CD4-positive, CD25-positive, alpha-beta regulatory T cell (primary cell): ENCODE measurements around the gene ZNF217. TPM values are rescaled to one million over a fixed set of nuclear protein-coding genes. Genes with fewer than 3 reads are reported as not detected.
A peak's percentile ranks its signal among the peaks of the same experiment; 100 is the strongest.
"Not testable (repeated sequence)": the region's sequence is repeated elsewhere in the genome, so short reads cannot be mapped to it uniquely, and the experiment has no call there.

Experiments used
- ATAC-seq, 2 donors: fragments of 150-1000 bp; cut with Tn5 transposase; one replicate each; pipeline ENCODE4 v1.10.0; 2021; ENCODE audit warnings: low read depth in 2 of 2, moderate number of reproducible peaks in 2 of 2, moderate library complexity in 1 of 2
- DNase-seq, 3 donors: peaks; one replicate each; pipeline versions ENCODE4 v3.0.0 to v3.0.0-alpha.2; 2012 to 2022; ENCODE audit warnings: mixed read lengths in 1 of 3
- H3K27ac ChIP-seq: one replicate; pipeline ENCODE4 v1.7.0; 2013; ENCODE audit warnings: mild to moderate bottlenecking, low read length; ENCODE audit not compliant: insufficient read depth, poor library complexity, severe bottlenecking
- H3K27me3 ChIP-seq: one replicate; pipeline ENCODE4 v1.7.0; 2013; ENCODE audit warnings: low read length; ENCODE audit not compliant: control insufficient read depth, insufficient read depth
- H3K36me3 ChIP-seq: one replicate; pipeline ENCODE4 v1.7.0; 2013; ENCODE audit warnings: mild to moderate bottlenecking, low read length, moderate library complexity; ENCODE audit not compliant: control insufficient read depth, insufficient read depth
- H3K4me1 ChIP-seq: 2 replicates; pipeline ENCODE4 v1.7.0; 2013; ENCODE audit warnings: mild to moderate bottlenecking, low read length; ENCODE audit not compliant: insufficient read depth, control insufficient read depth, poor library complexity, severe bottlenecking
- H3K4me3 ChIP-seq: one replicate; pipeline ENCODE4 v1.7.0; 2013; ENCODE audit warnings: low read depth, mild to moderate bottlenecking, low read length, moderate library complexity
- H3K9me3 ChIP-seq, 2 experiments: 1 replicate in 1 of 2; 2 replicates in 1 of 2; pipeline ENCODE4 v1.7.0; 2013; ENCODE audit warnings: low read length in 2 of 2, mild to moderate bottlenecking in 1 of 2, moderate library complexity in 1 of 2; ENCODE audit not compliant: control insufficient read depth in 2 of 2
- H3K27ac Mint-ChIP-seq, 3 donors: one replicate each; pipeline ENCODE4 v1.8.0; 2020 to 2022; ENCODE audit warnings: mild to moderate bottlenecking in 3 of 3, mixed read lengths in 3 of 3, moderate library complexity in 2 of 3
- H3K27me3 Mint-ChIP-seq: one replicate; pipeline ENCODE4 v1.8.0; 2022; ENCODE audit warnings: mild to moderate bottlenecking, mixed read lengths
- H3K36me3 Mint-ChIP-seq: one replicate; pipeline ENCODE4 v1.8.0; 2020; ENCODE audit warnings: mixed read lengths
- H3K4me1 Mint-ChIP-seq, 4 donors: one replicate each; pipeline ENCODE4 v1.8.0; 2020 to 2022; ENCODE audit warnings: mixed read lengths in 4 of 4, mild to moderate bottlenecking in 1 of 4
- H3K4me3 Mint-ChIP-seq, 4 donors: one replicate each; pipeline ENCODE4 v1.8.0; 2020 to 2022; ENCODE audit warnings: mild to moderate bottlenecking in 4 of 4, mixed read lengths in 4 of 4, moderate library complexity in 3 of 4
- H3K9me3 Mint-ChIP-seq, 7 donors: one replicate each; pipeline ENCODE4 v1.8.0; 2020 to 2022; ENCODE audit warnings: mixed read lengths in 7 of 7, mild to moderate bottlenecking in 3 of 7, moderate library complexity in 2 of 7
- polyA plus RNA-seq, 4 donors: library from polyadenylated mRNA; unstranded; fragments of 300-500 nt; fragmentation: Illumina TruSeq; gene quantifications; one replicate each; pipeline ENCODE4 v1.2.3, GENCODE V29; 2021
- total RNA-seq: library from RNA; stranded (reverse); gene quantifications from one replicate; pipeline ENCODE4 v1.2.3, GENCODE V29; 2022

Gene ZNF217
- total and polyA plus RNA-seq, 5 donors from 2014 or later = 15.6 to 70.9 (median 18.4) TPM

GRCh38 chr20:53635221-53635620 lies 41.6 kb upstream of the ZNF217 start:
- no peak overlapping the region for H3K4me3 ChIP-seq
- no peak overlapping the region for H3K27ac ChIP-seq
- H3K9me3 ChIP-seq = no peaks in the 10 kb centered on the region
- Mint-ChIP-seq H3K27ac (peak overlapping the region in 2 of 3 donors; percentile 4 to 50), H3K4me1 (peaks cover 4 to 24% (median 9%) of the 10 kb centered on the region in 4 donors), H3K27me3 (no peaks in the 10 kb centered on the region), H3K9me3 (no peaks in the 10 kb centered on the region), H3K4me3 (no peak overlapping the region), H3K36me3 (no peaks in the 10 kb centered on the region)
- no peaks in the 10 kb centered on the region for H3K4me1 ChIP-seq
- H3K36me3 ChIP-seq = no peaks in the 10 kb centered on the region
- ATAC-seq (no peak), DNase-seq (no peak)
- no peaks in the 10 kb centered on the region for H3K27me3 ChIP-seq

- Histone ChIP-seq H3K27ac (no peak overlapping the region), H3K4me1 (no peaks in the 10 kb centered on the region), H3K4me3 (no peak overlapping the region), H3K9me3 (no peaks in the 10 kb centered on the region), H3K27me3 (no peaks in the 10 kb centered on the region), H3K36me3 (no peaks in the 10 kb centered on the region)
- ATAC-seq = no peak
- no peaks in the 10 kb centered on the region for H3K36me3 Mint-ChIP-seq
- H3K9me3 Mint-ChIP-seq = no peaks in the 10 kb centered on the region
- H3K27me3 Mint-ChIP-seq = no peaks in the 10 kb centered on the region
- peaks cover 0 to 23% (median 5%) of the 10 kb centered on the region in 4 donors for H3K4me1 Mint-ChIP-seq
- no peak overlapping the region for H3K27ac Mint-ChIP-seq
- DNase-seq = no peak
- no peak overlapping the region for H3K4me3 Mint-ChIP-seq
Observed at GRCh38 chr20:53631909-53632662, 38.4 kb upstream of the ZNF217 start.

GRCh38 chr20:53629436-53629835 lies 35.8 kb upstream of the ZNF217 start:
- H3K27ac ChIP-seq = no peak overlapping the region
- H3K36me3 ChIP-seq = no peaks in the 10 kb centered on the region
- no peaks in the 10 kb centered on the region for H3K27me3 Mint-ChIP-seq
- H3K9me3 ChIP-seq = no peaks in the 10 kb centered on the region
- no peak for ATAC-seq
- DNase-seq = no peak
- no peaks in the 10 kb centered on the region for H3K9me3 Mint-ChIP-seq
- no peak overlapping the region for H3K4me3 ChIP-seq
- H3K27ac Mint-ChIP-seq = no peak overlapping the region
- H3K36me3 Mint-ChIP-seq = no peaks in the 10 kb centered on the region
- no peaks in the 10 kb centered on the region for H3K27me3 ChIP-seq
- peaks cover 0 to 8% (median 0%) of the 10 kb centered on the region in 4 donors for H3K4me1 Mint-ChIP-seq
- H3K4me1 ChIP-seq = no peaks in the 10 kb centered on the region
- H3K4me3 Mint-ChIP-seq = no peak overlapping the region

GRCh38 chr20:53628758-53629157 lies 35.1 kb upstream of the ZNF217 start:
- not testable (repeated sequence) for DNase-seq, H3K9me3 Mint-ChIP-seq, H3K4me3 ChIP-seq, H3K9me3 ChIP-seq, H3K36me3 ChIP-seq, H3K27me3 ChIP-seq, H3K27ac ChIP-seq, ATAC-seq, H3K4me1 ChIP-seq, H3K27me3 Mint-ChIP-seq, H3K36me3 Mint-ChIP-seq
- peak overlapping the region in 1 of 3 donors; percentile 43 for H3K27ac Mint-ChIP-seq
- H3K4me3 Mint-ChIP-seq = peak overlapping the region in 1 of 4 donors; percentile 5
- H3K4me1 Mint-ChIP-seq = peaks cover 3 to 11% (median 5%) of the 10 kb centered on the region in 4 donors

GRCh38 chr20:53628076-53628475 lies 34.4 kb upstream of the ZNF217 start:
- DNase-seq (no peak), ATAC-seq (no peak)
- no peak overlapping the region for H3K4me3 ChIP-seq
- H3K27me3 ChIP-seq = no peaks in the 10 kb centered on the region
- peaks cover 8% of the 10 kb centered on the region for H3K4me1 ChIP-seq
- no peaks in the 10 kb centered on the region for H3K9me3 ChIP-seq
- no peak overlapping the region for H3K27ac ChIP-seq
- Mint-ChIP-seq H3K4me3 (peak overlapping the region in 1 of 4 donors; percentile 21), H3K4me1 (peaks cover 7 to 18% (median 12%) of the 10 kb centered on the region in 4 donors), H3K27ac (peak overlapping the region in 1 of 3 donors; percentile 39), H3K27me3 (no peaks in the 10 kb centered on the region), H3K36me3 (no peaks in the 10 kb centered on the region), H3K9me3 (no peaks in the 10 kb centered on the region)
- no peaks in the 10 kb centered on the region for H3K36me3 ChIP-seq

- not testable (repeated sequence) for H3K27me3 ChIP-seq, H3K9me3 ChIP-seq, H3K9me3 Mint-ChIP-seq, H3K4me3 Mint-ChIP-seq, H3K36me3 ChIP-seq, ATAC-seq, H3K27ac Mint-ChIP-seq, DNase-seq, H3K4me3 ChIP-seq, H3K36me3 Mint-ChIP-seq, H3K27me3 Mint-ChIP-seq, H3K27ac ChIP-seq
- H3K4me1 Mint-ChIP-seq = peaks cover 13 to 29% (median 21%) of the 10 kb centered on the region in 4 donors
- peaks cover 18% of the 10 kb centered on the region for H3K4me1 ChIP-seq
Observed at GRCh38 chr20:53627001-53627400, 33.4 kb upstream of the ZNF217 start.

- Mint-ChIP-seq H3K4me1 (peaks cover 16 to 33% (median 25%) of the 10 kb centered on the region in 4 donors), H3K4me3 (no peak overlapping the region), H3K27ac (no peak overlapping the region)
Observed at GRCh38 chr20:53626584-53626983, 32.9 kb upstream of the ZNF217 start.

More at GRCh38 chr20:53626584-53626983, 32.9 kb upstream of the ZNF217 start:
- Histone ChIP-seq H3K27ac (no peak overlapping the region), H3K36me3 (no peaks in the 10 kb centered on the region), H3K4me3 (no peak overlapping the region), H3K27me3 (no peaks in the 10 kb centered on the region), H3K9me3 (no peaks in the 10 kb centered on the region), H3K4me1 (peaks cover 23% of the 10 kb centered on the region)
- ATAC-seq = no peak
- Mint-ChIP-seq H3K9me3 (no peaks in the 10 kb centered on the region), H3K36me3 (no peaks in the 10 kb centered on the region), H3K27me3 (no peaks in the 10 kb centered on the region)
- no peak for DNase-seq
